ENCODE data around the gene CERS2.

Gene CERS2

DNA sequence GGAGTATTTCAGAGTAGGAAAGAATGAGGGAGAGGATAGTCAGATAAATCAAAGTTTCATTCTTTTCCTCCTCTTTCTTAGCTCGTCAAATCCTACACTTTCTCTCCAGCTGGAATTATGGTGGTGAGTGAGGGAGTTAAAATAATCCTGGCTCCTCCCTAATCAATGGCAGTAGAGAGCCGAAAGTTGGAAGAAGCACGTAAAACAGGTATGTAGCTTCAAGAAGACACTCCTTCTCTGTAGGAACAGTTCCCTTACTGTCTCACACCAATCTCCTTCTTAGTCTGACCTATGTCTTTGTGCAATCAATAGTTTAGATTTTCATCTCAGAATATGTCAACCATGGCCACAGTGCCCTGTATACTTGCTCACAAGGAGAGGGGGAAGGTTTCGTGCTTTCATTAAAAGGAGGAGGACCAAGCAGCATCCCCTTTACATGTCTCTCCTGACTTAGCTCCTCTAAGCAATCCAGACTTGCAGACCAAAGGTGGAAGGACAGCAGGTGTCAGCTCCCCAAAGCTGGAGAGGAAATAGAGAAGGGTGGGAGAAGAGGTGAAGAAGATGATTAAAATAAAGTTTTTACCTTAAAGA is 31.2 kb upstream of the CERS2 start:
- peaks cover 66 to 81% of the 10 kb centered on the region in 2 experiments for H3K4me1 ChIP-seq (ENCODE audit: control insufficient read depth in 1 of 2, insufficient read depth in 1 of 2, low read depth in 1 of 2, low read length in 1 of 2)
- peak overlapping the region; percentile 96 for H3K27ac ChIP-seq

DNA sequence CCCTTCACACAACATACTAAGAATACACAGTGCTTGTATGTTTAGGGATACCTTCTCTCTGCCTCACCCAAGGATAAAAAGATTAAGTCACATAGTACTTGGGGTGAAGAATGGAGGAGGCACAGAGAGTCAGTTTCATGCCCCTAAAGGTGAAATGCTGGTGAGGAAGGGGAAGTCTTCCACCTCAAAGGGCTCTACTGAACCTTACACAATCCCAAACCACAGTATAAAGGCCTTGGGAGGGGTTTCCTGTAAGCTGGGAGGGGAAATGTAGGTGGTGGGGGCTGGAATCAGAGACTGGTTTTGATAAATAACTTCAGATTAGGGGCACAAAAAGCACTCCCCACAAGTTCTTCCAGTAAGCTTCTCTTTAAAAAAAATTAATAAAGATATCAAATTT is 28.5 kb upstream of the CERS2 start:
- H3K4me1 ChIP-seq (ENCODE audit: control insufficient read depth in 1 of 2, insufficient read depth in 1 of 2, low read depth in 1 of 2, low read length in 1 of 2) = peaks cover 73 to 91% of the 10 kb centered on the region in 2 experiments
- H3K27ac ChIP-seq = peak overlapping the region; percentile 96
- no peaks in the 10 kb centered on the region for H3K9me3 ChIP-seq
- H3K36me3 ChIP-seq = peaks cover 34% of the 10 kb centered on the region
- peak overlapping the region; percentile 90 to 99 for H3K4me3 ChIP-seq (ENCODE audit: low read depth in 1 of 2, low read length in 1 of 2)
- H3K27me3 ChIP-seq = no peaks in the 10 kb centered on the region
- TF ChIP-seq, protein P1, sequence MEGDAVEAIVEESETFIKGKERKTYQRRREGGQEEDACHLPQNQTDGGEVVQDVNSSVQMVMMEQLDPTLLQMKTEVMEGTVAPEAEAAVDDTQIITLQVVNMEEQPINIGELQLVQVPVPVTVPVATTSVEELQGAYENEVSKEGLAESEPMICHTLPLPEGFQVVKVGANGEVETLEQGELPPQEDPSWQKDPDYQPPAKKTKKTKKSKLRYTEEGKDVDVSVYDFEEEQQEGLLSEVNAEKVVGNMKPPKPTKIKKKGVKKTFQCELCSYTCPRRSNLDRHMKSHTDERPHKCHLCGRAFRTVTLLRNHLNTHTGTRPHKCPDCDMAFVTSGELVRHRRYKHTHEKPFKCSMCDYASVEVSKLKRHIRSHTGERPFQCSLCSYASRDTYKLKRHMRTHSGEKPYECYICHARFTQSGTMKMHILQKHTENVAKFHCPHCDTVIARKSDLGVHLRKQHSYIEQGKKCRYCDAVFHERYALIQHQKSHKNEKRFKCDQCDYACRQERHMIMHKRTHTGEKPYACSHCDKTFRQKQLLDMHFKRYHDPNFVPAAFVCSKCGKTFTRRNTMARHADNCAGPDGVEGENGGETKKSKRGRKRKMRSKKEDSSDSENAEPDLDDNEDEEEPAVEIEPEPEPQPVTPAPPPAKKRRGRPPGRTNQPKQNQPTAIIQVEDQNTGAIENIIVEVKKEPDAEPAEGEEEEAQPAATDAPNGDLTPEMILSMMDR (IDR thresholded peaks at IDR 0.05) = no peak

More for the DNA sequence above, 31.2 kb upstream of the CERS2 start:
- no peaks in the 10 kb centered on the region for H3K9me3 ChIP-seq
- no peaks in the 10 kb centered on the region for H3K27me3 ChIP-seq
- H3K36me3 ChIP-seq = peaks cover 8% of the 10 kb centered on the region
- TF ChIP-seq, protein P1 (IDR thresholded peaks at IDR 0.05) = no peak
- peak overlapping the region; percentile 90 to 99 for H3K4me3 ChIP-seq (ENCODE audit: low read depth in 1 of 2, low read length in 1 of 2)

DNA sequence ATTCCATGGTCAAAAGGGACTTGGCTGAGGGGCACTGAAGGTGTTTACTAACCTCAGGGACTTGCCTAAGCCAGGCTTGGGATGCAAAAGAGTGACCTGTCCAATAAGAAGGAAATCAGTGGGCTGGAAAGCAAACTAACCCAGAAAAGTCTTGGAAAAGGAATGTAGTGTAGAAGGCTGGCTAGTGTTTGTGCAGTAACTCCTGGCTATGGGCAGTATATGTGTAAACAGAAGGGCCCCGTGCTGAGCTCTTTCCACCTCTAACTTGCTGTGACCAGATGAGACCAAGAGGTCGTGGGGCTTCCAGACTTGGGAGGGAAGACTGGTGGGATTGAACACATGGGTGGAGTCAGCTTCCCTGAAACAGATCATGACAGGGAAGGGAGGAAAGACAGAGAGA is 28.0 kb upstream of the CERS2 start:
- TF ChIP-seq, protein P1 (IDR thresholded peaks at IDR 0.05) = no peak
- H3K4me1 ChIP-seq (ENCODE audit: control insufficient read depth in 1 of 2, insufficient read depth in 1 of 2, low read depth in 1 of 2, low read length in 1 of 2) = peaks cover 68 to 86% of the 10 kb centered on the region in 2 experiments
- H3K9me3 ChIP-seq = no peaks in the 10 kb centered on the region
- no peaks in the 10 kb centered on the region for H3K27me3 ChIP-seq
- peak overlapping the region; percentile 90 to 99 for H3K4me3 ChIP-seq (ENCODE audit: low read depth in 1 of 2, low read length in 1 of 2)
- peak overlapping the region; percentile 96 for H3K27ac ChIP-seq
- H3K36me3 ChIP-seq = peaks cover 40% of the 10 kb centered on the region

DNA sequence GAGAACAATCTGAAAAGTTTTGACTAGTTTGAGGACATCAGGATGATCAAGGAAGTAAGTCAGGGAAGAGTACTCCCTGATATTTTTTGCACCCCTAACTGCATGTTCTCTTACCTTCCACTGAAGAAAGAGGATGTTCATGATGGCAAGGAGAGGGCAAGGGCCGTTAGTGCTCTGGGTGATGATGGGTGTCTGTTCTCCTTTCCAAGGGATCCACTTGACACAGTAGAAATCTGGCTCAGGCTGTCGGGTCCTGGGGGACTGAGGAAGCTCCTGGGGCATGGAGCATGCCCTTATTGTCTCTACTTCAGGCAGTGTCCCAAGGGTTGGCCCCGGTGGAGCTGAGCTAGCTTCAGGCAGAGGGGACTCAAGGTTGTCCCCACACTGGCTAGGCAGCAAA is 27.4 kb upstream of the CERS2 start:
- Histone ChIP-seq H3K36me3 (peaks cover 46% of the 10 kb centered on the region), H3K4me3 (ENCODE audit: low read depth in 1 of 2, low read length in 1 of 2) (peak overlapping the region; percentile 90 to 99), H3K27me3 (no peaks in the 10 kb centered on the region), H3K9me3 (no peaks in the 10 kb centered on the region), H3K4me1 (ENCODE audit: control insufficient read depth in 1 of 2, insufficient read depth in 1 of 2, low read depth in 1 of 2, low read length in 1 of 2) (peaks cover 63 to 80% of the 10 kb centered on the region in 2 experiments), H3K27ac (peak overlapping the region; percentile 96)
- TF ChIP-seq, protein P1 (IDR thresholded peaks at IDR 0.05) = no peak

DNA sequence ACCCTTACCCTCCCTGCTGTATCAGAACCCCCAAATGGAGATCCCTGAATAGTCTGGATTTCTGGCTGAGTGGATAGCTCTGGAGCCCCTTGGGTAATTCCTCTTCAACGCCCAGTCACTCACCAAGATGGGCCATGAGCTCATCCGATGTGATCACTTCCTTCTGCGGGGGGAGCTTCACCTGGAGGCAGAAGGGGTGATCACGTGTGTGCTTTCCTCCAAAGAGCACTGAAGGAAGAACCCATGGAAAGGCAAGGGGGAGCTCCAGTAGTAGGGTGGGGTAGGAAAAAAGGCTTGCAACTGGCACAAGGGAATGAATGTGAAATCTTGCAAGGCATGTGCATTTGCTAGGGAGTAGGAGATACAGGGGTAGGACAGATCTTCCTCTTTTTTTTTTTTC is 27.0 kb upstream of the CERS2 start:
- H3K27ac ChIP-seq = peak overlapping the region; percentile 96

More for the DNA sequence above, 27.0 kb upstream of the CERS2 start:
- Histone ChIP-seq H3K36me3 (peaks cover 50% of the 10 kb centered on the region), H3K4me3 (ENCODE audit: low read depth in 1 of 2, low read length in 1 of 2) (peak overlapping the region; percentile 90 to 99), H3K9me3 (no peaks in the 10 kb centered on the region), H3K27me3 (no peaks in the 10 kb centered on the region), H3K4me1 (ENCODE audit: control insufficient read depth in 1 of 2, insufficient read depth in 1 of 2, low read depth in 1 of 2, low read length in 1 of 2) (peaks cover 59 to 76% of the 10 kb centered on the region in 2 experiments)
- TF ChIP-seq, protein P1 (IDR thresholded peaks at IDR 0.05) = no peak
